HG03342 (cell line): Measurements from ENCODE around the gene TBATA.

ENCODE experiments used
- ATAC-seq: cut with Tn5 transposase; IDR thresholded peaks from one replicate; pipeline ENCODE4 v1.9.1; 2021; ENCODE audit warnings: mild to moderate bottlenecking, moderate library complexity; ENCODE audit not compliant: unreplicated experiment

Gene TBATA

DNA sequence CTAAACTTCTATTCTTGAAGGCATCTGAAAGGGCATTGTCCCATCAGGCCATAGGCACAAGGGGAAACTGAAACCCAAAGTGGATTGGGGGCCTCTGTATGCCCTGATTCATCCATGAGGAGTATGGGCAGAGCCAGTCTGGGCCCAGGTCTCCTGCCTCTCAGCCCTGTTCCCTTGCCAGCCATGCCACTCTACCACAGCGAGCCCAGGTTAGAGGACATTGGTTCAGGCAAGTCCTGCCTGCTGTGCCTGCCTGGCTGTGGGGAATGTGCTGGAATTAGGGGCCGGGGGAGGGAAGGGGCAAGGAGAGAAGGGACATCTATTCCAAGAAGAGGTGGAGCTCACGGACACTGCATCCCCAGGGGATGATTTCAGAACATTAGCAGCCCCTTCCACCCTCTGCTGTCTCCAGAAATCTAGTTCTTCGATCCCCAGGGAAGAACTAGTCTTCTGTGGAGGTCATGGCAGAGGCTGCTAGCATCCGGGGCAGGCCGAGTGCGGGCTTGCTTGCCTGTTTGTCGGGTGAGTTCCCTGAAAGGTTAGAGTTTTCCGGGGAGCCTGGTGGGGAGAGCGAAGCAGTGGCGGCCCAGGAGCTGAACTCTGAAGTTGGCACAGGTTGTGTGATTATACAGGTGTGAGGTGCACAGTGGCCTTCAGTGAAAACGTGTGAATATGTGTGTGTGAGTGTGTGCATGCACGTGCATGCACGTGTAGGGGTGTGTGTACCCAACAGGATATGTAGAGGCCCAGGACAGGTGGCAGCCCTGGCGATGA, 37.8 kb downstream of the TBATA start:
- ATAC-seq, result no peak

GRCh38 chr10:70745555-70745954, 39.6 kb downstream of the TBATA start:
- ATAC-seq, result no peak

DNA sequence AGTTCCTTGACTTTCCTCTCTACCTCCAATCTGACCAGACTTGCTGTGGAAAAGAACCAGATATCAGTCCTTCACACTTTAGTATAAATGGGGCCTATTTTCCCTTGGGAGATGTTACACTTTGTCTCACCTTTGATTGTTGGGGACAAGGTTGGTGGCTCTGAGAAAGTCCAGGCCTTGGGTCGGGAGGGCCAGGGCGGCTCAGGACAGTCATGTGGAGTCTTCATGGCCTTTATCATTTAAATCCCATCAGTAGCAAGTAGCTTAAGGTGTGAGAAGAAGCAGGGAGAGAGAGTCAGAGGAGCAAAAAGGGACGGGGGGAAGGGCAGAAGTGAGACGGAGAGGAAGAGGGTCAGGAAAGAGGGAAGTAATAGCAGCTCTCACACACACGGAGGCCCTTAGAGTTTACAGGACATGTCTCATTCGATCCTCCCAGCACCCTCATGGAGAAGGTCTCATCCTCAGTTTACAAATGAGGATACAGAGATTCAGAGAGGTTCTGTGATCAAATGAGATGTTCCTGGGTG, 40.5 kb downstream of the TBATA start:
- ATAC-seq, result no peak

DNA sequence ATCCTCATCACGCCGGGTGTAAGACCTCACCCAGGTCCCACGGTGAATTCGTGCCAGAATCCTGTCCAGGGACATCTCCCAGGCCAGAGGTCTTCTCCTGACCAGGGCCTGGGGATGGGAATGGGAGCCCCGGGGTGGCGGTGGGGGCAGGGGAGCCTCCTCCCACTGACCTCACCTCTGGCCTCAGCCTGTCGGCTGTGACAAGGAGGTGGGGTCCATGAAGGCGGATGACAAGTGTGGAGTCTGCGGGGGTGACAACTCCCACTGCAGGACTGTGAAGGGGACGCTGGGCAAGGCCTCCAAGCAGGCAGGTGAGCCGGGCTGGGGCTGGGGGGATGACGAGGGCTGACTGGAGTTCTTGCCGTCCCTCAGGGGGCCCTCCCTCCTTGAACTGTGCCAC, 41.3 kb downstream of the TBATA start:
- no peak for ATAC-seq

- no peak for ATAC-seq
These were observed 41.8 kb downstream of the TBATA start for GRCh38 chr10:70743430-70743788.

DNA sequence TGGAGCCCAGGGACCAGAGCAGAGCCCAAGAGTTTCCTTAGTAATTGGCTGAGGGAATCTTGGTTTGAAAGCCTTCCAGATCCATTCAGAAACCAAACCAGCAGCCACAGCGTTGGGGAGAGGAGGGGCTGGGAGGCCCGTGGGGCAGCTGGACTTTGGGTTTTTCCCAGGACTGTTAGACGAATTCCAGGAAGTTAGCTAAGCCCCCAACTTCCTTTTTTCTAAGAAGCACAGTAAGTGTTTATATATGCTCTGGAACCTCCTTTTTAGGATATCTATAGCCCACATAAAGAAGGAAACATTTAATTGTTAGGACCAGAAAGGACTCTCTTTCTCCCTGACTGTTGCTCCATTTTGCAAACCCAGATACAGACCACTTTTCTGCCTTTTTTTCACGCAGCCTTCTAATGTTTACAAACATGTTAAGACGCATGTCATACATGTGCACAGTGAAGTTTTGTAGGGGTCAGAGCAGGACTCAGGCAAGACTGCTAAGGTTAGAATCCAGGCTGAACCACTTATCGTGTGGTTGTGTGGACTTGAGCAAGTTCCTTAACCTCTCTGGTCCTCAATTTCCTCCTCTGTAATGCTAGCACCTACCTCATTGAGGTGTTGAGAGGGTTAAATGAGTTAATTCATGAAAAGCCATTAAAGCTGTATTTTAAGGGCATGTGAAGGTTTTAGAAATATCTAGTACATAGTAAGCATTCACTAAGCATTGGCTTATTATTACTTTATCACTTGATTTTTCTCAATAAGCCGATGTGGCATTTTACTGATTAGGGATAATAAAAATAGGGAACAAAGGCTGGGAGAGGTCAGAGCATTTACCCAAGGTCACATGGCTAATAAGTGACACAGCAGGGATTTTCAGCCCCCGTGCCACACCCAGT, 42.4 kb downstream of the TBATA start:
- ATAC-seq, result no peak

- ATAC-seq, result no peak
These were observed 44.5 kb downstream of the TBATA start for GRCh38 chr10:70740406-70741288.

- no peak for ATAC-seq
These were observed 46.4 kb downstream of the TBATA start for GRCh38 chr10:70738761-70739121.

GRCh38 chr10:70738006-70738760, 47.0 kb downstream of the TBATA start:
- ATAC-seq, result no peak

DNA sequence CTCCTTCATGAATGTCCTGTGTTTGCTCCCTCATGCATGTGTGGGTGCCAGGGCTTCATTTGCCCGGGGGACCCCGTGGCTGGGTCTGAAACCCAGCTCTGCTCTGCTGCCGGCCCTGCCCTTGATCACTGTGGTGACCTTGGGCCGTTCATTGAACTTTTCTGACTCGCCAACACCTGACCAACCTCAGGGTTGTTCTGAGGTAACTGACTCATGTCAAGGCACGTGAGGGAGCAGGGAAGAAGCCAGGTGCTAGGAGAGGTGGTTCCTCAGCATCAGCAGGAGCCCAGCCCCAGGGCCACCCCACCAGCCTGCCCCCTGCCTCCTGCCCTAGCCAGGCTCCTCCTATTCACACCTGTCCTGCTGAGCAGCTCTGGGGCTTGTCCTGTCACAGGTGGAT, 47.9 kb downstream of the TBATA start:
- ATAC-seq, result no peak

DNA sequence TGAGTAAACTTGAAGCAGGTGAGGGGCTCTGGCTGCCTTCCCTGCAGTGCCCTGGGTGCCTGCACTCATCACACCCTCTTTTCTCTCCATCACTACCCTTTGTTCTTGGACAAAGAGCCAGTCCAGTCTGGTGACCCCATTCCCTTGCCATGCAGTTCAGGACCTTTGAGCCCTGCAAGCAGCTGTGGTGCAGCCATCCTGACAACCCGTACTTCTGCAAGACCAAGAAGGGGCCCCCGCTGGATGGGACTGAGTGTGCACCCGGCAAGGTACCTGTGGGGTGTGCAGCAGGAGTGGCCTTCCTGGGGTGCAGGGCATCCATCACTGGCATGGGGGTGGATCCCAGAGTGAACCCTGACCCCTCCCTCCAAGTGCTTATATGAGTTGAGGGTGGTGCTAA, 48.7 kb downstream of the TBATA start:
- no peak for ATAC-seq

DNA sequence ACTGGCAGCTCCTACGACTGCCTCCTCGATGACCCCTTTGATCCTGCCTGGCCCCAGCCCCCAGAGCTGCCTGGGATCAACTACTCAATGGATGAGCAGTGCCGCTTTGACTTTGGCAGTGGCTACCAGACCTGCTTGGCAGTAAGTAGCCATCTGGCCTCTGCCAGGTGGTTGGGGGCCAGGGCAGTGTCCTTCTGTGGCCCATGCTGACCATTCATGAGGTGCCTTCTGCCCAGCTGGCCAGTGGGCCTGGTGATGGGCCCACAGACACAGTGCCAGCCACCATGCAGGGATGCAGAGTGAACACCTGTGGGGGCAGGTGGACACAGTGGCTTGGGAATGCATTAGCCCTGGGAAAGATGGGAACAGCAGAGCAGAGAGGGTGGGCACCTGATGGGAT, 50.0 kb downstream of the TBATA start:
- no peak for ATAC-seq

DNA sequence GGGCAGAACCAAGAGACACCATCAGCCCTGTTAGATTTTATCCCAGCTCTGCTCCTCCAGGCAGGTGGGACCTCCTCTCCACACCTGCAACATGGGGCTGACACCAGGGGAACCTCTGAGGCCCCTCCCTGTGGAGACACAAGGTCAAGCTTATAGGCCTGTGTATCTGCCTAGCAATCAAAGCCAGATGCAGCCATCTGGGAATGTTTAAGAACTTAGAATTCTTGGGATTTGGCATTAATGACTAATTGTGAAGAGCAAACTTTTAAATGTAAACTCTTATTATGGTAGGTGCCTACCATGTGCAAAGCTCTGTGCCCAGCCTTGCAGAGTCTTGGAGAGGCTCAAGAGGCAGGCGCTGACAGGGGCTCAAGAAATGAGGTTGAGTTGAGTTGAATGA, 52.1 kb downstream of the TBATA start:
- no peak for ATAC-seq

DNA sequence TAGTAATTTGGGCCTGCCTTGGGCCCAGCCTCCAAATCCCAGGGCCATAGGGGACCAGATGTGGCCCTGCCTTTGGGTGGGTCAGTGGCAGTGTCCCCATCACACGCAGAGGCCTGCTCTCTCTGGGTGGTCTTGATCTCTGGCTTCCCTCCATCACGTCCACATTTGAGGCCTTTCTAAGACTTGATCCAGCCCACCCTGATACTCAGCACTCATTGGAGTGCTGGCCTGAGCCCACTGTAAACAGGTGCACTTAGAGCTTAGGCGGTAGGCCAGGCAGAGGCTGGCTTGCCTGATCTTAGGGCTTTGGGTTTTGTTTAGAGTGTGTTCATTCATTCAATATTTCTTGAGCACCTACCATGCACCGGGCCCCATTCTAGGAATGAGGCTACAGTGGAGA, 52.6 kb downstream of the TBATA start:
- no peak for ATAC-seq

DNA sequence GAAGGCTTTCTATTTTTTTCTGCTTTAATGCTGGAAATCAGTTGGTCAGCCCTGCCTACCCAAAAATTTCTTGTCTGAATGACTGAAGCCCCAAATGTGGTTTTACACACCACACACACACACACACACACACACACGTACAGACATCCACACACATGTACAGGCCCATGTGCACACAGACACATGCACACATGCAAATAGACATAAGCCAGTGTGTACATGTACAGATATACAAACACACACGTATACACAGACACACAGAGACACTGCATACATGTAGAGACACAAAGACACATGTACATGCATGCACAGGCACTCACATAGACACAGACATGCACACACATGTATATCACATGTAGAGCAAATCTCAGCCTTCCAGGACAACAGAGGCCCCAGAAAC, 54.2 kb downstream of the TBATA start:
- ATAC-seq, result no peak

GRCh38 chr10:70729763-70730357, 55.3 kb downstream of the TBATA start:
- no peak for ATAC-seq

DNA sequence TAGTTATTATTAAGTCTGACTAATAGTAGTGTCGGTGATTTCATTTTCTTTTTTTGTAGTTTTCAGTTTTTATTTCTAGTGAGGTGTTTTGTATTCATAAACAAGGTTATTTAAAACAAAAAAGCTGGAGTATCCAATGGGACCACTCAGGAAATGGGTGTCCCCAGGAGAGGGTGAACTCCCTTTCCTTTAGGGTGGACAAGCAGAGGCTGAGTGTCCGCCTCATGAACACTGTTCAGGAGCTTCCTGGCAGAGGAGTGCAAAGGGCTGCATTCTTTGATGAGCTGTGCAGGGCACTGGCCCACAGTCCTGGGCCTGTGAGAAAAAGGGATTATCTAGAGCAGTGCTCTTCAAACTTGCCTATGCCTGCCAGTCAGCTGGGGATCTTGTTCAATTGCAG, 56.8 kb downstream of the TBATA start:
- ATAC-seq, result no peak

DNA sequence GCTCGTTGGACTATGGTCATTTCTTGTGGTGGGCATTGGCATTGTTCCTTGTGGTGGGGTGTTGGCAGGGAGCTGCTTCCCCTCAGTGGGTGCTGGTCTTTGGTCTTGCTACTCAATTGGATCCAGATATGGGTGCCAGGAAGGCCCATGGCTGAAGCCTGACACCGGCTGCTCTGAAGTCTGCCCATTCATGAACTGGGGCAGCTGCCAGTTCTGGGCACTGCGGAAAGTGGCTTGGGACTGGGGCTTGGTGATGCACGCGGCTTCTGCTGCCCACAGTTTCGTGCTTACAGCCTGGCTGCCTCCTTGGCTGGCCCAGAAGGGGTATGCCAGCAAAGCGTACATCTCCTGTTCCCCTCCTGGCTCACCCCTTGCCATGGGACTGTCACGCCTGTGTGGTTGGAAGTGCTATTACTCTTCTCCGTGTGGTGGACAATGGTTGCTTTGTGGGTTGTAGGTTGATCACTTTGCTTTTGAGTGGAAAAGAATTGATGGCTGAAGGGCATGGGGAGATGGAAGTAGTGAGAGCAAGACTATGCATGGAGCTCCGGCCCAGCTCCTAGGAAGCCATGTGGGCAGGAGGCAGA, 58.2 kb downstream of the TBATA start:
- no peak for ATAC-seq

- no peak for ATAC-seq
These were observed 61.4 kb downstream of the TBATA start for GRCh38 chr10:70723771-70724170.
